ENCODE results near the gene HOXB5. TPM values are rescaled to one million over a fixed set of nuclear protein-coding genes. Genes with fewer than 3 reads are reported as not detected.

Gene HOXB5
- total and polyA plus RNA-seq, 12 donors, result 0.06 to 0.18 (median 0.15) TPM; not detected in 9

GRCh38 chr17:48552466-48553189 is 41.0 kb downstream of the HOXB5 start:
- H3K27ac ChIP-seq, result no peak overlapping the region
- H3K9me3 ChIP-seq, result no peaks in the 10 kb centered on the region
- WGBS, 2 donors, result 33 to 39% methylated on average over 11 of the region's 11 CpGs
- no peak overlapping the region for H3K4me3 ChIP-seq
- no peak for ATAC-seq
- H3K4me1 ChIP-seq, result peaks cover 0 to 28% (median 0%) of the 10 kb centered on the region in 9 donors
- intact Hi-C loops (cut with DNase I), result no loop called here
- peaks cover 0 to 100% (median 96%) of the 10 kb centered on the region in 7 donors for H3K27me3 ChIP-seq
- TF ChIP-seq, protein P1, sequence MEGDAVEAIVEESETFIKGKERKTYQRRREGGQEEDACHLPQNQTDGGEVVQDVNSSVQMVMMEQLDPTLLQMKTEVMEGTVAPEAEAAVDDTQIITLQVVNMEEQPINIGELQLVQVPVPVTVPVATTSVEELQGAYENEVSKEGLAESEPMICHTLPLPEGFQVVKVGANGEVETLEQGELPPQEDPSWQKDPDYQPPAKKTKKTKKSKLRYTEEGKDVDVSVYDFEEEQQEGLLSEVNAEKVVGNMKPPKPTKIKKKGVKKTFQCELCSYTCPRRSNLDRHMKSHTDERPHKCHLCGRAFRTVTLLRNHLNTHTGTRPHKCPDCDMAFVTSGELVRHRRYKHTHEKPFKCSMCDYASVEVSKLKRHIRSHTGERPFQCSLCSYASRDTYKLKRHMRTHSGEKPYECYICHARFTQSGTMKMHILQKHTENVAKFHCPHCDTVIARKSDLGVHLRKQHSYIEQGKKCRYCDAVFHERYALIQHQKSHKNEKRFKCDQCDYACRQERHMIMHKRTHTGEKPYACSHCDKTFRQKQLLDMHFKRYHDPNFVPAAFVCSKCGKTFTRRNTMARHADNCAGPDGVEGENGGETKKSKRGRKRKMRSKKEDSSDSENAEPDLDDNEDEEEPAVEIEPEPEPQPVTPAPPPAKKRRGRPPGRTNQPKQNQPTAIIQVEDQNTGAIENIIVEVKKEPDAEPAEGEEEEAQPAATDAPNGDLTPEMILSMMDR (IDR thresholded peaks at IDR 0.05), result no peak
- no peak for DNase-seq
- H3K36me3 ChIP-seq, result peaks cover 0 to 4% (median 0%) of the 10 kb centered on the region in 9 donors

DNA sequence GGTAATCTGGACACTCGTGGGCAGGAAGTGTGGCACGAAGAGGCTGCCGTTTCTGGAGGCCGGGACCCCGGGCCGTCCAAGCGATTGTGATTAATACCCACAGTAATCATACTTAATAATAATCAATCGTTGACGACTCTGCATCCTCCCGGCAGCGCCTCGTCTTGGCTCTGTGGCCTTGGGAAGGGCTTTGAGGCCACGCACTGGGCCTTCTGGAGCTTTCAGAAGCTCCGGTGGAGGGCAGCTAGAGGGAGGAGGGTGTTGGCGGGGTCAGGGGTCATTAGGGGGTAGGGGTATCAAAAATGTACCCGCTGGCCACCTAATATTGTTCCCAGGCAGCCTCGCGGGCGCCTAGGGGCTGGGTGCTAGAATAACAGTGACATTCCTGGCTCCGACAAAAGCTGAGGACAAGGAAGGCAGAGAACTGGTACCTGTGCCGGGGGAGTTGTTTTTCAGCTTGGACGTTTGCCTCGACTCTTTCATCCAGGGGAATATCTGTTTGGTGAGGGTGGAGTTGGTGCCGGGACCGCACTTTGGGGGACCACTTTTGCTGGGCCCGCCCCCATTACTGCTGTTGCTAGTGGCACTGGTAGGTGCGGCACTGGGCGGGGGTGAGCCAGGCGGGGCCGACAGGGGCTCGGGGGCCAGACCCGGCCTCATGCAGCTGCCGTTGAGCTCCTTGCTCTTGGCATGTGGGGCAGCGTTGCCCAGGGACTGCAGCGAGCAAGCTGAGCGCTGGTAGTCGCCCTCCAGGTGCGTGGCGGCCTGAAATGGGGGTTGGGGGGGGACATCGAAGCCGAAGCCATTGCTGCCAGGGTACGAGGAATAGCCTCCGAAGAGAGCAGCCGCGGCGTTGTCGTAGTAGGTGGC is 41.7 kb downstream of the HOXB5 start:
- intact Hi-C loops (cut with DNase I), result no loop called here
- H3K9me3 ChIP-seq, result no peaks in the 10 kb centered on the region
- no peak for ATAC-seq
- H3K4me3 ChIP-seq, result no peak overlapping the region
- peaks cover 0 to 100% (median 96%) of the 10 kb centered on the region in 7 donors for H3K27me3 ChIP-seq
- no peak for DNase-seq
- H3K36me3 ChIP-seq, result peaks cover 0 to 4% (median 0%) of the 10 kb centered on the region in 9 donors
- 42 to 48% methylated on average over 47 of the region's 47 CpGs for WGBS, 2 donors
- no peak overlapping the region for H3K27ac ChIP-seq
- TF ChIP-seq, protein P1 (IDR thresholded peaks at IDR 0.05), result no peak
- H3K4me1 ChIP-seq, result peaks cover 0 to 29% (median 0%) of the 10 kb centered on the region in 9 donors

GRCh38 chr17:48551214-48551555 is 42.4 kb downstream of the HOXB5 start:
- intact Hi-C loops (cut with DNase I), result no loop called here

More at GRCh38 chr17:48551214-48551555, 42.4 kb downstream of the HOXB5 start:
- DNase-seq (no peak), ATAC-seq (no peak)
- Histone ChIP-seq H3K4me1 (peaks cover 0 to 33% (median 6%) of the 10 kb centered on the region in 9 donors), H3K36me3 (peaks cover 0 to 4% (median 0%) of the 10 kb centered on the region in 9 donors), H3K27ac (no peak overlapping the region), H3K9me3 (no peaks in the 10 kb centered on the region), H3K4me3 (no peak overlapping the region), H3K27me3 (peaks cover 0 to 100% (median 96%) of the 10 kb centered on the region in 7 donors)
- TF ChIP-seq, protein P1 (IDR thresholded peaks at IDR 0.05), result no peak
- WGBS, 2 donors, result 47 to 56% methylated on average over 19 of the region's 19 CpGs
